CD4-positive, alpha-beta T cell treated with Interferon gamma for 1 hour (primary cell): ENCODE results near the gene FRY.
"Not testable (repeated sequence)": the region's sequence is repeated elsewhere in the genome, so short reads cannot be mapped to it uniquely, and the experiment has no call there.

Experiments
- DNase-seq: peaks from one replicate; pipeline ENCODE4 v3.0.0-alpha.2; 2020

The FRY gene

DNA sequence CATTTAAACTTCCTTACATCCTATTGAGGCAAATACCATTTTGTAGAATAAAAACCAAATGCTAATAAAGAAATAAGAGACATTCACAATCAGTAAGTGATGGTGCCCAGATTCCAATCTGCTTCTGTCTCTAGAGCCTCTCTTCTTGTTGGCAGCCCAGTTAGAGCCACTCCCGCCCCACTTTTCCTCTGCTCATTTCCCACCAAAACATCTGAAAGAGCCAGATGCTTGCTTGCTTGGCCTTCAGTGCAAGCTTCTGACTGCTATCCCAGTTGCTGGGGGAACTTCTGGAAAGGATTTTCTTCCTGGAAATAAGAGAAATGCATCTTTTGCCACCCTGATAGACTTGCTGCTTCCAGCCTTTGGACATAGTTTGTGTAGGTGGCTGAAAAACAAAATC lies 12.9 kb downstream of the FRY start:
- DNase-seq, result no peak

DNA sequence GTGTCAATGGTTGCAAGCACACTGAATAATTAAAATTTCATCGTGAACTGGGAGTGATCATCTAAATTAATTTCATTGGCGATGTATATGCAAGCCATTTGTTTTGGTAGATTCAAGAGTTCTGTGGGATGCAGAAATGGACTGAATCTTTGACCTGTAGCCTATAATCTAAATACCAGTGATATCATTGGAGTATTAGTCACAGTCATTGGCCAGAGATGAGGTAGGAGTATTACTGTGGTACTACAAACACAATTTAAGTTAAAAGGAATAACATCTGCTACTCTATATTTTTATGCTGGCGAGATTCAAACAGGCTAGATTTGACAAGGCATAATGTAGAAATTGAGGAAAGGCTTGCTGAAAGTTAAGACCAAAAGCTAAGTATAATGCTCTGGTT lies 14.0 kb downstream of the FRY start:
- no peak for DNase-seq

DNA sequence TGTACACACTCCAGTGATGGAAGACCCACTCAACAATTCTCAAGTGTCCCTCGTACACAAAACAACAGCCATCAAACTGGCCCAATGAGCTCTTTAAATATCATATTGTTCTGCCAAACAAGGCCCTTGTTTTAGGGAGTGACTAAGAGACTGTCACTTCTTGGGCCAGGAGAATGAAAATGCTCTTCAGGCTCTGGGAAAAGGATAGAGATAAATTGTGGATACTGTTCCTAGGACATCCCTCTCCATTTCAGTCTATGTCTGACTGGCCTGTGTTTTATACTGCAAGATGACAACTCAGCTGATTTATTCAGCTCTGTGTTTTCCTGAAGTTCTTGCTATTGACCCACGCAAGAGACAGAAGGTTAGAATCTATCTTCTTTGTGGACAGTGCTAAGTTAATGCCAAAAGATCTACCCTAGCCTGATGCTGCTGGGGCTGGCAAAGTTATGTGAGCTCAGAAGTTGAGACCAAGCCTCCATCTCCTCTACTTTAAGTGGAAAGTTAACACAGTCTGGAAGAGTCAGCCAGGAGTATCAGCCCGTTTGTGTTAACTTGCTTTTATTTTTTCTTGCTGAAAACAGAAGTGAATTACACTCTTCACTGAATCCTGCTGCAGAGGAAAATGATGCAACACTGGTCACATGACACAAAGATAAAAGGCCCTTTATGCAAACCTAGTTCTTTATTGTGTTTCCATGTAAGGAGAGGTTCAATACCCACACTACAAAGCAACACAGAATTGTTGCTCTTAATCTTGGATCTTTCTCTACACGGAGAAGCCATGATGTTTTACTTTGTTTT lies 14.6 kb downstream of the FRY start:
- peak; percentile 3 for DNase-seq

DNA sequence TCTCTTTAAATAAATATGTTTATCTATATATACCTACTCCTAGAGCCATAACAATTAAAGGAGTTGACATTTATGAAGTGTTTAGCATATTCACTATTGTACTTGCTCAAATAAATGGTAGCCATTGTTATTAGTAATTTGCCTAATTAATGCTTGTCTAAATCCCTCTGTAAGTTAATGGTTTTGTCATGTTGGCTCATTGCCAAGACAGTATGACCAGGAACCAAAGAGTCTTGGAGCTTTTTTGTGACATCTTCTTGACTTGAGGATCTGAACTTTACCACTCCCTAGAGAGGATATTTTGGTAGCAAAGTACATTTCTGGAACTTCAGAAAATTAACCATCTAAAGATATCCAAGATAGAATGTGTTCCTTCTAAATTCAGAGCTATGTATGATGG lies 15.5 kb downstream of the FRY start:
- no peak for DNase-seq

DNA sequence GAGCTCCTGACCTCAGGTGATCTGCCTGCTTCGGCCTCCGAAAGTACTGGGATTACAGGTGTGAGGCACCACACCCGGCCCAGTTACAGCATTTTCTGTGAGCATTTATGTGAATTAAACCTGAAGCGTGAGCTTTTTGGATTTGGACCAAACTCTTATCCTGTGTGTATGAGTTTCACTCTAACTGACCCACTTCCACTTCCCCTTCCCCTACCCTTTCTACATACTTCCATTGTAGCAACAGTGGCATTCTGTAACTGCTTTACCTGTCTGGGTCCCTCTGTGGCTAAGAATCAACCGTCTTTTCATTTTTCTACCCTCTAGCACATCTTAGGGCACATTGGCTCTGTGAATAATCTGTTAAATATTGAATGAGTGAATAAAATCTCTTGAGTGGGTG lies 16.2 kb downstream of the FRY start:
- DNase-seq, result no peak

DNA sequence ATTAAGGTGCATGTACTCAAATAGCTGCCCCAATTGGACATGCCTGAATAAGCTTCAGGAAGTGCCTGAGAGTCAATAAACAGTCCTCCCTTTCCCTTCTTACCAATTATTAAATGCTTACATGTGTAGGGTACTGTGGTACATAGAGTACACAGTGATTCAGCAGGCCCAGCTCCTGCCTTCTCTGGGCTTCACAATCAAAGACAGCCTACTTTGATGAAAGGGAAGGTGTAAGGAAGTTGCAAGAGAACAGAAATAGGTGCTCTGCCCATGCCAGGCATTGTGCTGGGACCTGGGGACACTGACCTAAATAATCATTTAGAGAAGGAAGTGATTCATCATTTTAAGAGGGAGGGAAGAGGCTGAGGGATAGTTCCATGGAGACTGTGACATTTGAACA lies 17.2 kb downstream of the FRY start:
- no peak for DNase-seq

DNA sequence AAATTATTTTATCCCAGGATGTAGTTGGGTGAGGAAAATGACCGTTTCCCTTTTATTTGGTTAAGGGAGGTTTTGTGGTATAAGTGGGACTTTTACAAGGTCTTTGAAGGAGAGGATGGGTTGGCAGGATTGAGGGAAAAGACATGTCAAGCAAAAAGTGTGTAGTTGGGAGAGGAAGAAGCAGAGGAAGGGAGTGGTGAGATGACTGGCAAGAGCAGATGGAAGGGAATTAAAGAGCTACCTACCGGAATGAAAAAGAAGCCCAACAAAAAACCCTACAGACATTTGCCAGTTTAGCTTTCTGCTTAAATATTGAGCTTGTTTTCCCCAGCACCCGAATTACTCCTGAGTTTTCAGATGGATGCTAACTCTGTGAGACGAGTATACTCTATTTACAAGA lies 19.6 kb downstream of the FRY start:
- no peak for DNase-seq

DNA sequence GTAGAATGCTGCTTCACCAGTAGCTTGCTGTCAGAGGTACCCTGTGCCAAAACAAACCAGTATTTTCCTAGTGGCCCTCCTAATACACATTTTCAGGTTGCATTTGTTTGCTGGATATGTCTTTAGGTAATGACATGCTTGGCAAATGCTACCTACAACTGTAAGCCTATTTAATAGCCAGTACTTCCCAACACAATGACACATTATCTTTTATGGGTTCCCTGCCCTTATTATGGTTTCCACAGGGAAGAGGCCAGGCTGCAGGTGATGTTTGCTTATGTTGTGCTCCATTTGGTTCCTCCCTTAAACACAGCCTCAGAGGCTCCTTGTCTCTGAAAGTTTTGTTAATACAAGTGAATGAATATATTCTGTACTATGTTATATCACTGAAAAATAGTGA lies 24.7 kb downstream of the FRY start:
- no peak for DNase-seq

DNA sequence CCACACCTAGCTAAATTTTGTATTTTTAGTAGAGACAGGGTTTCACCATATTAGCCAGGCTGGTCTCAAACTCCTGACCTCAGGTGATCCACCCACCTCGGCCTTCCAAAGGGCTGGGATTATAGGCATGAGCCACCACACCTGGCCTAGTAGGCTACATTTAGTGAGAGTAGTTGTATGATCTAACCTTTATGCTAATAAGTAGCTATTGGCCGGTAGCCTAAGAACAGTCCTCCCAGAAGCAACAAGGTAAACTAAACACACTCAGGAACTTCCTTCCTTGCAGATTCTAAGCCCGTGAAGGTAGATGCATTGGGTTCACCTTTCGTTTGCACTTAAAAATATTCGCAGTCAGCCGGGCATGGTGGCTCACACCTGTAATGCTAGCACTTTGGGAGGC lies 25.8 kb downstream of the FRY start:
- DNase-seq, result not testable (repeated sequence)

DNA sequence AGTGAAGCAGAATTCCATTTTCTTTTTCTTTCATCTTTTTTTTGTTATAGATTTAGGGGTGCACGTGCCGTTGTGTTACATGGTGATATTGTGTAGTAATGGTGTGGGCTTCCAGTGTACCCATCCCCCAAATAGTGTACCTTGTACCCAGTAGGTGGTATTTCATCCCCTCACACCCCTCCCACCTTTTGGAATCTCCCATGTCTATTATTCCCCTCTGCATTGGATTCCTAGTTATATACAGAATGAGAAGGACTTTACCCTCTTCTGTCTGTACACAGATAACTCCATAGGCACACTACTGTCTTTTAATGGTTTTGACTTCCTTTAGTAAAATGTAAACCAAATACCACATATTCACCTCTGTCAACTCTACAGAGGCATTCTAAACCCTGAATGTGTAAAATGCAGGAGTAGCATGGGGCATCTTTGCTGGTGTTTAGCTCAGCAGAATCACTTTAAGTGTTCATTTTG lies 28.0 kb downstream of the FRY start:
- DNase-seq, result no peak

DNA sequence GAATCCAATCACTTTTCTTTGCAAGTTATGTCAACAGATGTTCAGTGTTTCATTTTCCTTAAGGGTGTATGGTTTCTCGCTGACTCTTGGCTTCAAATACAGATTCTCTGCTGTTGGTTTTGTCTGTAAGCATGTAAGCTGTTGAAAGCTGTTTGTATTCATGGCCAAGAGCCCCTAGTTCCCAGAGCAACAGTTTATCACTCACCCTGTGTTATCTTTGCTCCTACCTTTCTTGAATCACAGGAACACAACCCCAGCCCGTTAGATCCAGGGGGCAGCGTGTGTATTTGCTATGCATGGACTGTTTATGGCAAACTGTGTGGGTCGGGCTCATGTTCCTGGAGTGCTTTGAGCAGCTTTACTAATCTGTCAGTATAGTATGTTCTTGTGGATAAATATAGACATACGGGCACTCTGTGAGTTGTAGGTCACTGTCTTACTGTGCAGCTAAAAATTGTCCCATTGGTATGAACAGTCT lies 28.9 kb downstream of the FRY start:
- DNase-seq, result no peak

DNA sequence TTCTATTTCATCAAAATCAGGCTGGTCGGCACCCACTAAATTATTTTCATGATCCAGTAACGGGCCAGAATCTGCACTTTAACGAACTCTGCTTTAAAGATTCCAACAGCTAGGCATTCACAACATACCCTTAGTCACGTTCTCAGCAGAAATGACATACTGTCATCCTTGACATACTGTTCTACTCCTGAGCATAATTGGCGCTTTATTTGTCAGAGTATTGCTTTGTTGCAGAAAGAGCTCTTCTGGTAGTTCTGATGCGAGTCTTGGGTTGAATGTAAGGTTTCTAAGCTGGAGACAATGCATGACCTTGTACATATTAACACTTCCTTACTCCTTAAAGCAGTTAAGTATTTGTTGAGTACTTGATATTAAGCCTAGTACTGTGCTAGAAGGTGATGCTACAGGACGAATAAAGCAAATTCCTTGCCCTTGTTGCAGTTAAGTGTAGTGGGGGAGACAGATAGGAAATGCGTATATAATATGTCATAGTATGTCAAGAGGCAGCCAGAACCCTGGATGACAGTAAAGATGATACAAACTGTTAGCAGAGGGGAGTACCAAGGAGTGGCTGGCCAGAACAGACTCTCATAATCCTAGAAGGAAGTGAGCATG lies 32.2 kb downstream of the FRY start:
- no peak for DNase-seq

DNA sequence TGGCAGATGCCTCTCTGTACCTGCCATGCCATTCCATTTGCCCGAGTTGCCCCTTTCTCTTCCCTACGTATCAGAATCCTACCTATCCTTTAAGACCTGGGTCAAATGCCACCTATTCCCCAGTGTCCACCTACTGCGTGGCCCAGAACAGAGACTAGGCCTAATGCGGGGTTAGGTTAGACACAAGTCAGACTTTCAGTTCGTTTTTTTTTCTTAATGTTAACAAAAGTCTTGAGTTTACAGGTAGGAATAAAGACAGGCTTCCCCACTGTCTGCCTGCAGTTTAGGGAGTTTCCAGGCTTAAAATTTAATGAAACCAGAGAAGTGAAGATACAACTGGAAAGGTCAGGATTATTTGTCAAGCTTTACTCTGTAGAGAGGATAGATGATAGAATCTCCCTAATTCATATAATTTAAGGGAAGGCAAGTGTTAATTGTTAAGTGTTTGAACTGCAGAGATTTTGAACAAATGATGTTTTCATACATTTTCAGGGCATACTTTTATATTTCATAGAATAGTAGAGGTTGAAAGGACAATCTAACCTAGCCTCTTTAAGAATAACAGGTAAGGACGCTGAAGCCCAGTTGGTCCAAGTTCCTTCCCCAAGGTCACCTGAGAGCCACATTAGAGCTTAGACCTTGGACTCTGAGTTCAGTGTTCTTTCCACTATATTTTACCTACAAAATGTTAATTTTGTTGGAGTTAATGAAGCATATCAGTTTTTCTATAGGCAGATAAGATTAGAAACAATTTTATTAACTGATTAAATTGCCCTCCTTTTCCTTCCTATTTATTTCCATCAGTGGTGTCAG lies 35.8 kb downstream of the FRY start:
- DNase-seq, result no peak

DNA sequence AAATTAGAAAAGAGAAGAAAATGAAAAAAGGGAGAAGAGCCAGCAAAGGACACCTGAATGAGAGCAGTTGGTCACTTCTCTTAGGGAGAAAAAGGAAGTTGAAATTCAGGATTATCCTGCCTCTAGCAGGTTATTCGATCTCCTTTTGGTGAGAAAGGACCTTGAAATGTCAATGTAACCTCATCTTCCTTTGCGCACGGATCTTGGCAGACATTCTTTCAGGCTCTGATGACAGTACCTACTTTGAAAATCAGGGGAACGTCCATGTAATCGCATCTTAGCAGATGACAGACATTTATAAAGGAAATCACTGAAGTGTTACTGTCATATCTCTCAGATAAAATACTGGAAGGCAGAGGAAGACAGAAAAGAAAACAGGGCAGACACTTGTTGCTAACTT lies 36.7 kb downstream of the FRY start:
- DNase-seq, result no peak

DNA sequence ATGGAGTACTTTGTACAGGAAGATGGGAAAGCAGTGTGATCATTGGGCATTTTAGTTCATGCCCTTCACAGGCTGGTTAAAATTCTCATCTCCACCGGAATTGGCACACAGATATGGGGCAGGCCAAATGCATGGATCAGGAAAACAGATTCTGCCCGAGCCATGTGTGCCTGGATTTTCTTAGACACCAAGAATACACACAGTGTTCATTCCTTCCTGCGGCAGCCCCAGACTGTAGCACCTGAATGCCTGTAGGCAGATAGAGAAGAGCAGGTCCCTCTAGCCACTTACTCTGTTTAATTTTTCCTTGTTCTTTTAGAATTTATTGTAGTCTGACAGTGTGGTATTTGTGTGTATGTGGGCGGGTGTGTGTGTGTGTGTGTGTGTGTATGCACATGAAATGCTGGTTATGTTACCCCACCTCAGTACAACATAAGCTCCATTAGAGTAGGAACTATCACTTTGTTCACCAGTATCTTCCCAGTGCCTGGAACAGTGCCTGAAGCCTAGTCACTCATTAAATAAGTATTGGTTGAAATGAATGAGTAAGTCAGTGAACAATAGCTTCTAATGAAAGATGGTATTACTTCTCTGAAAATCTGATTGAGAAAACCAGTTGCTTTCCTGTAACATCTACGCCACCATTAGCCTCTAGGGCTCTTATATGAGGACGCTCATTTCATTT lies 41.7 kb downstream of the FRY start:
- DNase-seq, result no peak

DNA sequence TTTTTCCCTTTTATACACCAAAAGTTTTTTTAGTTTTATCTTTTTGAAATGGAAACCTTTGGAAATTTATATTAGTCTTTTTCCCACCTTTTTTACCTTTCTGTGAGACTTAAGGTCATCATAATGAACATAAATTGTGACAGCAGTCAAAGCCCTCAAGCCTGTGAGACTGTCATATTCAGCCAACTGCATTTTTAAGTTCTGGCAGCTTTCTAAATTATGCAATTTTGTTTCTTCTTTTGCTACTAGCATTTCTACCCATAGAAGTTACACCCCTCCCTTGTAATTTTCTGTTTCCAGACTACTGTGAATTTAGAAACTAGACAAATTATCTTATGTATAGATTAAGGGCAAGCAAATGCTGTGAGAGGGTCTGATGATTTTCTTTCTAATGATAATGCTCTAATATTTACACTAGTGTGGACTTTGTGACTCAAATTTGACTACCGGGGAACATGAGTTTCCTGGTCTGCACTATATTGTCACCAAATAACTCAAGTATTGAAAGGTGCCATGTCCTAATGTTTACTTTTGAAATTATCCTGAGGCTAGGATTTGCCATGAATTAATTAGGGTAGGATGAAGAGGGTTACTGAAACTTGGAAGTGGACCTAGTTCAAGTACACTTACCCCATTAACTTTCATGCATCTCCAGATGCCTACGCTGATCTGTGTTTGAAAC lies 43.7 kb downstream of the FRY start:
- no peak for DNase-seq

DNA sequence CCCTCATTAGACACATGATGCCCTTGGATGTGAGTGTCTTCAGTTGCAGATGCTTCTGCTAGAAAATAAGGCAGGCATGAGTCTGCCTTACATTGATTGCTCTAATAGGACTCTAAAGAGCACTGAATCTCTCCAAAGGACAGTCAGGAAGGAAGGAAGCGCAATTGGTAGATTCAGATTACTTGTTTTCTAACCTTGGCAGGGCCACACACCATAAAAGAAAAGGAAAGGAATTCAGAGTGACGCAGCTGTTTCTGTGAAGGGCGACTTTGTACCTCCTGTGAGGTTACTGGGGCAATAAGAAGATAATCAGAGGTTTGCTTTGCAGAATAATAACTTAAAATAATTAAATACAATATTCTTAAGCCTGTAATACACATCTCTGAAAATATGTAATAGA lies 48.0 kb downstream of the FRY start:
- DNase-seq, result no peak

DNA sequence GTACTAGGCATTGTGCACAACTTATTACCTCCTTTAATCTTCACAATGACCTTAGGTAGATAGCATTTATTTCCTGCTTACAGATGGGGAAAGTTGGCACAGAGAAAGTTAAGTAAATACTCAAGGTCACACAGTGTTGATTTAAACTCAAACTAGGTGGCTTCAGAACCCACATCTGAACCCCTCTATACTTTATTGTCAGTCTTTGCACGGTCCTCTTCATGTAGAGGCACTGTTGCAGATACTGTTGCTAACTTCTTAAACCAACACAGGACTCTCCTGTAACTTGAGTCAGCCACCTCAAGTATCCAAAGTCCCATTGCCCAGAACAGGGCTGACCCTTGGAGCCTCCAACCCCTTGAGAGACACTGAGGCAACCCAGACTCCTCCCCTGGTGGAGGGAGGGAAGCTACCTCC lies 48.8 kb downstream of the FRY start:
- DNase-seq, result no peak

DNA sequence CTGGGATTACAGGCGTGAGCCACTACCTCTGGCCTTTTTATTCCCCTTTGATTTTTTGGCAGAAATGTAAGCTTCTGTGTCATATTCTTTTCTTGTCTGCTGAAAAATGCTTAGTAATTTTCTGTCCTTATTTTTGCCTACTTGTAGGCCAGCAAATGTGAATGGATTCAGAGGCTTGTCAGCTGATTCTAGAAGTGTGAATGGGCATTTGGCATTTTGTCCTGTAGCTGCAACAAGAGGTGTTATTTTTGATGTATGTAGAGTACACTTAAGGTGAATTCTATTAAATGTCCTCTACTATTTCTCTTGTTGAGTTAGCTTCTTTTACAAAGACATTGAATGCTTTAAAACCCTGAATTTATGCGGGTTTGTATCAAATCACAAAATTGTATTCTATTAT lies 50.0 kb downstream of the FRY start:
- no peak for DNase-seq

DNA sequence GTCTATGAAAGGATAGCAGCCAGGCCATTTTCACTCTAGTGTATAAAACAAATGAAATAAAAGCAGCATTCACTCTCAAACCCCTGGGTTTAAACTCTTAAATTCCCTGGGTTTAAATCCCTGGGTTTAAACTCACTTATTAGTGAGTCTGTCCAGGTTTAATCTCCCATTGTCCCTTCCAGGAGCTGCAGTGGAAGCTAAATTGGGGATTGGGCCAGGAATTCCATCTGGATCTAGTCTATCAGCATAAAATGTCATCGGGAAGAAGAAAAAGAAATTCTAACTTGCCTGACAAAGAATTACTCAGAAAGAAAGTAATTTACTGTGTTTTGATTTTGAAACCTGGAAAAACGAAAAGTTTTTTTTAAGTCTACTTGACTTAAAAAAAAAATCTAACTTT lies 54.8 kb downstream of the FRY start:
- no peak for DNase-seq

DNA sequence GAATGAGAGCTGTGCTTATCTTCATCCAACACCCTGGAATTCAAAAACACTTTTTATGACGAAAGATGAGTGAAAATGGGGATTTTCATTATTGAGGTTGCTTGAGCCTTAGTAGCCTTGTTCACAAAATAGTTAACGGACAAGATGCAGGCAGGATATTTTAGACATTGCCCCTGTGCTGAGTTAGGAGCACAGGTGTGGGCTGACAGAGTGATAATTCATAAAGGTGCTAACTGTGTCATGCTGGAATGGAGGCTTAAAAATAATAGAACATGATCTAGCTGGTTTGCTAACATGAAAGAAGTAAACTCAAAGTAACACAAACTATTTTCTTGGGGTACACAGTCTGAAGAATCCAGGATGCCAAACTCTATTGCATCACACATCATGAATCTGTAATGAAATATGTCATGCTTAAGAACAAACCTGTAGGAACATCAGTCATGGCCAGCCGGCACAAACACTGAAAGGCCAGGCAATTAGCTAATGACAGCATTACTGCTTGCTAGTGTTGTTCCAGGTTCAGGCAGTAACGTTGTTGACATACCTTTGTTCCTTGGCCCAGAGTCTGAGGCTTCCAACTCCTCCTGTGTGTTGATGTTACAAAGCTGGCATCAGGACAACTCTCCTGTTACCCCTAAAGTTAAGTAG lies 55.3 kb downstream of the FRY start:
- DNase-seq, result no peak
